Hepatocyte (in vitro differentiated cells): Measurements from ENCODE around the gene NSMF. TPM values are rescaled to one million over a fixed set of nuclear protein-coding genes. Genes with fewer than 3 reads are reported as not detected.

Experiments used
- DNase-seq: peaks from one replicate; pipeline ENCODE4 v3.0.0-alpha.2; 2016; ENCODE audit warnings: low spot score
- H2AFZ ChIP-seq: fragments of 200-600 bp; sonication (generic); 2 replicates; pipeline ENCODE4 v1.6.0; 2016; ENCODE audit warnings: antibody characterized with exemption, mild to moderate bottlenecking
- H3K27ac ChIP-seq: fragments of 200-600 bp; sonication (generic); 2 replicates; pipeline ENCODE4 v1.5.1; 2016; ENCODE audit warnings: mild to moderate bottlenecking
- H3K27me3 ChIP-seq: fragments of 200-600 bp; sonication (generic); 2 replicates; pipeline ENCODE4 v1.6.1; 2016
- H3K36me3 ChIP-seq: fragments of 200-600 bp; sonication (generic); replicated peaks from 2 replicates; pipeline ENCODE4 v1.5.1; 2016; ENCODE audit warnings: low read depth; ENCODE audit not compliant: insufficient read depth
- H3K4me1 ChIP-seq: fragments of 200-600 bp; sonication (generic); 2 replicates; pipeline ENCODE4 v1.5.1; 2016; ENCODE audit warnings: mild to moderate bottlenecking, moderate library complexity; ENCODE audit not compliant: insufficient read depth
- H3K4me2 ChIP-seq: fragments of 200-600 bp; sonication (generic); 2 replicates; pipeline ENCODE4 v1.6.0; 2016
- H3K4me3 ChIP-seq: fragments of 200-600 bp; sonication (generic); 2 replicates; pipeline ENCODE4 v1.5.1; 2016; ENCODE audit warnings: mild to moderate bottlenecking
- H3K79me2 ChIP-seq: fragments of 200-600 bp; sonication (generic); 2 replicates; pipeline ENCODE4 v1.6.0; 2017; ENCODE audit warnings: mild to moderate bottlenecking
- H3K9me2 ChIP-seq: fragments of 200-600 bp; sonication (generic); replicated peaks from 2 replicates; pipeline ENCODE4 v1.6.0; 2017; ENCODE audit warnings: mild to moderate bottlenecking; ENCODE audit not compliant: insufficient read depth
- H3K9me3 ChIP-seq: fragments of 200-600 bp; sonication (generic); 2 replicates; pipeline ENCODE4 v1.5.1; 2016; ENCODE audit warnings: low read depth, mild to moderate bottlenecking
- H4K20me1 ChIP-seq: fragments of 200-600 bp; sonication (generic); 2 replicates; pipeline ENCODE4 v1.6.0; 2016; ENCODE audit warnings: mild to moderate bottlenecking; ENCODE audit not compliant: insufficient read depth, poor library complexity, severe bottlenecking
- CTCF ChIP-seq: fragments of 200-600 bp; sonication (generic); IDR thresholded peaks from 2 replicates; pipeline ENCODE4 v1.5.1; 2016; ENCODE audit warnings: antibody characterized with exemption, mild to moderate bottlenecking; ENCODE audit not compliant: poor library complexity
- EZH2 ChIP-seq: fragments of 200-600 bp; sonication (generic); IDR thresholded peaks from 2 replicates; pipeline ENCODE4 v1.6.1; 2016; ENCODE audit warnings: antibody characterized with exemption, mild to moderate bottlenecking, borderline replicate concordance
- EZH2phosphoT487 ChIP-seq: fragments of 200-600 bp; sonication (generic); IDR thresholded peaks from one replicate; pipeline ENCODE4 v1.6.1; 2018; ENCODE audit warnings: antibody characterized with exemption, mild to moderate bottlenecking, low read depth, moderate library complexity; ENCODE audit not compliant: unreplicated experiment, severe bottlenecking
- WGBS: methylation state at CpG from one replicate; pipeline ENCODE4 v1.1.6; 2016; ENCODE audit warnings: low lambda C conversion rate; ENCODE audit errors: missing lambda C conversion rate; 5-methylcytosine and 5-hydroxymethylcytosine counted together
- polyA plus RNA-seq: library from polyadenylated mRNA; unstranded; fragments of >200 nt; fragmentation: Nextera tagmentation; extraction: Ambion mirVana; gene quantifications from 2 replicates; pipeline ENCODE4 v1.2.1, GENCODE V29; 2016
- total RNA-seq: library from RNA; depleted of rRNA; stranded (reverse); fragments of >200 nt; gene quantifications from 2 replicates; pipeline ENCODE4 v1.2.3, GENCODE V29; 2014

Gene NSMF
- total and polyA plus RNA-seq, 2 experiments from 2014 or later, result 39.5 to 51.6 TPM

- H3K36me3 ChIP-seq, result no peaks in the 10 kb centered on the region
Observed at GRCh38 chr9:137496601-137497375, 37.7 kb upstream of the NSMF start.

GRCh38 chr9:137494550-137495351 is 35.6 kb upstream of the NSMF start:
- Histone ChIP-seq H3K27me3 (no peaks in the 10 kb centered on the region), H3K36me3 (no peaks in the 10 kb centered on the region), H3K27ac (no peak overlapping the region), H3K4me1 (no peaks in the 10 kb centered on the region), H3K9me2 (no peaks in the 10 kb centered on the region), H3K4me3 (no peak overlapping the region), H3K79me2 (no peaks in the 10 kb centered on the region), H4K20me1 (no peaks in the 10 kb centered on the region), H3K4me2 (no peak overlapping the region), H3K9me3 (no peaks in the 10 kb centered on the region), H2AFZ (no peak overlapping the region)
- TF ChIP-seq EZH2, result no peak
- no peak for TF ChIP-seq EZH2phosphoT487
- TF ChIP-seq CTCF, result no peak
- WGBS, result 98% methylated on average over 40 of the region's 46 CpGs
- no peak for DNase-seq

More at GRCh38 chr9:137496601-137497375, 37.7 kb upstream of the NSMF start:
- no peak overlapping the region for H3K27ac ChIP-seq
- no peaks in the 10 kb centered on the region for H3K9me2 ChIP-seq
- no peaks in the 10 kb centered on the region for H3K4me1 ChIP-seq
- no peak overlapping the region for H2AFZ ChIP-seq
- H3K9me3 ChIP-seq, result no peaks in the 10 kb centered on the region
- H3K27me3 ChIP-seq, result no peaks in the 10 kb centered on the region
- H4K20me1 ChIP-seq, result no peaks in the 10 kb centered on the region
- H3K79me2 ChIP-seq, result no peaks in the 10 kb centered on the region
- no peak overlapping the region for H3K4me3 ChIP-seq
- no peak overlapping the region for H3K4me2 ChIP-seq
- TF ChIP-seq EZH2, result no peak
- TF ChIP-seq CTCF, result no peak
- no peak for TF ChIP-seq EZH2phosphoT487
- DNase-seq, result no peak
- 95% methylated on average over 27 of the region's 27 CpGs for WGBS

GRCh38 chr9:137494104-137494544 is 35.0 kb upstream of the NSMF start:
- no peaks in the 10 kb centered on the region for H3K27me3 ChIP-seq
- no peaks in the 10 kb centered on the region for H3K9me3 ChIP-seq
- TF ChIP-seq EZH2phosphoT487 (no peak), EZH2 (no peak), CTCF (no peak)
- no peak for DNase-seq
- H3K4me3 ChIP-seq, result no peak overlapping the region
- no peaks in the 10 kb centered on the region for H3K4me1 ChIP-seq
- H3K9me2 ChIP-seq, result no peaks in the 10 kb centered on the region
- 88% methylated on average over 13 of the region's 13 CpGs for WGBS
- no peak overlapping the region for H3K27ac ChIP-seq
- H3K36me3 ChIP-seq, result no peaks in the 10 kb centered on the region
- no peaks in the 10 kb centered on the region for H3K79me2 ChIP-seq
- no peaks in the 10 kb centered on the region for H4K20me1 ChIP-seq
- no peak overlapping the region for H2AFZ ChIP-seq
- H3K4me2 ChIP-seq, result no peak overlapping the region
